RPMI7951 (cell line): ENCODE data around the gene MRPL41. TPM values are rescaled to one million over a fixed set of nuclear protein-coding genes. Genes with fewer than 3 reads are reported as not detected.
"Not testable (repeated sequence)": the region's sequence is repeated elsewhere in the genome, so short reads cannot be mapped to it uniquely, and the experiment has no call there.

Experiments
- DNase-seq: peaks from one replicate; pipeline ENCODE4 v3.0.0-alpha.2; 2012; ENCODE audit warnings: low read depth
- total RNA-seq: library from RNA; depleted of rRNA; stranded (reverse); fragments of >200 nt; shearing (Covaris generic); gene quantifications from 2 replicates; pipeline ENCODE4 v1.2.3, GENCODE V29; 2014; rRNA removed

Gene MRPL41
- total RNA-seq, 1 experiment from 2014 or later, result 66.7 TPM

GRCh38 chr9:137582286-137582860 lies 30.7 kb downstream of the MRPL41 start:
- no peak for DNase-seq

- no peak for DNase-seq
Measured at GRCh38 chr9:137583347-137583746, 31.7 kb downstream of the MRPL41 start.

GRCh38 chr9:137583957-137584356 lies 32.3 kb downstream of the MRPL41 start:
- DNase-seq, result no peak

- DNase-seq, result no peak
Measured at GRCh38 chr9:137586854-137587253, 35.2 kb downstream of the MRPL41 start.

DNA sequence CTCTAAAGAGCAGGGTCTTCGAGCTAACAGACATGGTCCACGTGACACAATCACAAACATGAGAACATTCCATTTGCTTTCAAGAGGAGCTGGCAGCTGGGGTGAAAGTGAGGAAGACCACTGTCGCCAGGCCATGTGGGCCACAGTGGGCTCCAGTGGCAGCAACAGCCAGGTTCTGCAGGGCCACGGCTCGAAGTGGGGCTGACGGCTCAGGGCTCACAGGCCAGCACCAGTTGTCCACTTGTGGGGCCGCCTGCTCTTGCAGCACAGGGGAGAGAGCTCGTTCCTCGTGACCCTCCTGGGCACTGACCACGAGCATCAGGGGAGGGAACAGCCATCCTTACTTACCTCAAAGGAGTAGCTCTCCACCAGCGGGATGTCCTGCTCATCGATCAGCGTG lies 36.6 kb downstream of the MRPL41 start:
- no peak for DNase-seq

- DNase-seq, result no peak
Measured at GRCh38 chr9:137588891-137589290, 37.2 kb downstream of the MRPL41 start.

GRCh38 chr9:137589441-137590122 lies 37.9 kb downstream of the MRPL41 start:
- no peak for DNase-seq

GRCh38 chr9:137590123-137590468 lies 38.4 kb downstream of the MRPL41 start:
- DNase-seq, result no peak

DNA sequence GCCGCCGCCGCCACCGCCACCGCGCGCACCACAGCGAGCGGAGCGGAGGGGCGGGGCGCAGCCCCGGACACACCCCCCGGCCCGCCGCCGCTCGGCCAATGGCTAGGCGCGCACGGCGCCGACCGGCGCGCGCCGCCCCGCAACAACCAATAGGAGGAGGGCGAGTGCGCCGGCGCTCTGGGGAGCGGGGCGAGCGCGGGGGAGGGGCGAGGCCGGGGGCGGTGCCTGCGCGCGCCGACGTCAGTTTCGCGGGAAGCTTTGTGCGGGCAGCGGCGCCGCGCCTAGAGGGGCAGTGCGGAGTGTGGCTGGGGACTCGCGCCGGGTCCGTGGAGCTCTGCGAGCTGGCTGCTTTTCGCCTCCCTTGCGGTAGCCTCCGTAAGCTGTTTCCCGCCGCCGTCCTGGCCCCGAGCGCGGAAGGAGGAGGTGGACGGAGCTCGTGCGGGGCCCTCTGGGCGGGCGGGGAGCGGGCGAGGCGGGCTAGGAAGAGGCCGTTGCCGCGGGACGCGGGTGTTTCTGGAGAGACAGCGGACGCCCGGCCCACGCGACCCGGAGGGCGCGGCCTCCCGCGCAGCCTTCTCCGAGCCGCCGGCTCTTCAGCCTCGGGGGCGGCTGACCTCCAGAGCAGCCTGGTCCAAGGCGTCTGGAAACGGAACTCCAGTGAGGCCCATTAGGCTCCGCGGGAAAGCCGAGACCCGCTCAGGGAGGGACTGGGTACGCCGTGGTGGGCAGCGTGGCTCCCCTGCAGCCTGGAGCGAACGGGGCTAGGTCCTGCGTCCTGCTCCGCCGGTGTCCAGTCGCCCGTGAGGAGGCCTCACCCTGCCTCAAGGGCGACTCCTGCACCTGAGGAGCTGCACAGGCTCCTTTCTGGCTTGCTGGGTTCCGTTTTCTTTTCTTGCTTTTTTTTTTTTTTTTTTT lies 39.0 kb downstream of the MRPL41 start, which contains the start of gene ZMYND19:
ZMYND19 (minus strand) TSS at position 44 of the 915 bp plus-strand sequence. CDS start 249 bp downstream, outside the sequence.
- peak; percentile 80 for DNase-seq

DNA sequence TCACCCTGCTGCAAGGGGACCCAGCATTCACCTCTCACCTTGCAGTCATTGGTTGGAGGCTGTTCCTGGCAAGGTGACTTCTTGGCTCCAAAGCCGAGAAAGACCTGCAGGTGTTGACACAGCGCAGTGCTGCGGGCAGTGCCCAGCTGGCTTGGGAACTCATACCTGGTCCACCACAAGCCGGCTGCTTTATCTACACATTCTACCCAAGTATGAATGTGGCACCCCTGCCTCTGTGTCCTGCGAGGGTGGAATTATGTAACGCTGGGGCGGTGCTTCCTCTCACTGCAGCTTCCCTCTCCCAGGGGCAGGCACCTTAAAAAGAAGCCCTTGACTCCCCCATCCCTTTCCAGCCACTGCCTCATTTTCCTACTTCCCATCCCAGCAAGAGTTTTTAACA lies 41.1 kb downstream of the MRPL41 start:
- no peak for DNase-seq

GRCh38 chr9:137593176-137593575 lies 41.5 kb downstream of the MRPL41 start:
- DNase-seq, result no peak

DNA sequence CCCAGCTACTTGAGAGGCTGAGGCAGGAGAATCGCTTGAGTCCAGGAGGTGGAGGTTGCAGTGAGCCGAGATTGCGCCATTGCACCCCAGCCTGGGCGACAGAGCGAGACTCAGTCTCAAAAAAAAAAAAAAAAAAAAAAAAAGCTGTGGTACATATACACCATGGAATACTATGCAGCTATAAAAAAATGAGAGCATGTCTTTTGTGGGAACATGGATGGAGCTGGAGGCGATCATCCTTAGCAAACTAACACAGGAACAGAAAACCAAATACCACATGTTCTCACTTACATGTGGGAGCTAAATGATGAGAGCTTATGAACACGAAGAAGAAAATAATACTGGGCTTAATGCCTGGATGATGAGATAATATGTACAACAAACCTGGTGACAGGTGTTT lies 44.9 kb downstream of the MRPL41 start:
- not testable (repeated sequence) for DNase-seq

DNA sequence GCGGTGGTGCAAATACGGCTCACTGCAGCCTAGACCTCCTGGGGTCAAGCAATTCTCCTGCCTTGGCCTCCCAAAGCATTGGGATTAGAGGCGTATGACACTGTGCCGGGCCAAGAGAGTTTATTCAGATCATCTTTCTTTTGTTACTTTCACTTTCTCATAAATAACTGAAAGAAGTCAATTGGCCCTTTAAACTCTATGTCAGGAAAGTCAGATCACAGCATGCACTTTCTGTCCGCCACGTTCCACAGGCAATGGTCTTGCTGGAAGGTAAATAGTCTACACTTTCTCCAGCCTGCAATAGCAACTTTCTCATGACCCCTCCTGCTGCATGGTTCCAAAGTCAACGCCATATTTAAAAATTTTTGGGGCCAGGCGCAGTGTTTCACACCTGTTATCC lies 47.3 kb downstream of the MRPL41 start:
- no peak for DNase-seq

Other genes with a start within 250 kb of the MRPL41 start
- gene NRARP, start 249.6 kb upstream of the MRPL41 start, total RNA-seq, result 0.12 TPM in 1 of 2 replicates, not detected in the other
- 0.24 and 1.3 TPM in 2 replicates for gene EXD3, start 128.7 kb upstream of the MRPL41 start, total RNA-seq
- not detected in 2 replicates for gene NOXA1, start 128.5 kb upstream of the MRPL41 start, total RNA-seq
- gene ENTPD8, start 110.5 kb upstream of the MRPL41 start, total RNA-seq, result not detected in 2 replicates
- gene NSMF, start 92.5 kb upstream of the MRPL41 start, total RNA-seq, result 11.9 and 12.7 TPM in 2 replicates
- not detected in 2 replicates for gene PNPLA7, start 1.5 kb upstream of the MRPL41 start, total RNA-seq
- 14.5 and 20.0 TPM in 2 replicates for gene DPH7, start 27.0 kb downstream of the MRPL41 start, total RNA-seq
- gene ZMYND19, start 38.6 kb downstream of the MRPL41 start, total RNA-seq, result 16.3 and 19.1 TPM in 2 replicates
- 13.1 and 15.0 TPM in 2 replicates for gene ARRDC1, start 53.8 kb downstream of the MRPL41 start, total RNA-seq
- gene EHMT1, start 67.1 kb downstream of the MRPL41 start, total RNA-seq, result 11.5 and 18.8 TPM in 2 replicates